Adipose tissue (tissue), 3 donors: Measurements from ENCODE around the gene IKBKG. TPM values are rescaled to one million over a fixed set of nuclear protein-coding genes. Genes with fewer than 3 reads are reported as not detected.

ENCODE experiments used
- polyA plus RNA-seq, 3 donors: library from polyadenylated mRNA; stranded (reverse); fragments of 200-250 nt; gene quantifications; one replicate each; pipeline ENCODE4 v1.2.3, GENCODE V29; 2013
- donor health status: healthy with polysubstance abuse.
- donor health status: Bipolar disorder and iron deficiency.
- donor health status: healthy.

IKBKG gene
- polyA plus RNA-seq, 3 donors: 10.6 to 29.0 (median 20.2) TPM

Other genes with a start within 250 kb of the IKBKG start
- 100 to 1,000 TPM; 118 to 552 (median 446) TPM for gene FLNA, start 173.0 kb upstream of the IKBKG start, polyA plus RNA-seq
- 100 to 1,000 TPM in 1 of 3 donors, 10 to 100 TPM in 2; 66.4 to 115 (median 90.5) TPM for gene EMD, start 168.3 kb upstream of the IKBKG start, polyA plus RNA-seq
- gene RPL10, start 149.2 kb upstream of the IKBKG start, polyA plus RNA-seq: 1,000 to 10,000 TPM; 6,483 to 8,176 (median 7,781) TPM
- gene DNASE1L1, start 138.4 kb upstream of the IKBKG start, polyA plus RNA-seq: 10 to 100 TPM in 2 of 3 donors, 1 to 10 TPM in 1; 7.5 to 26.6 (median 18.6) TPM
- 10 to 100 TPM; 22.4 to 45.8 (median 35.2) TPM for gene TAFAZZIN, start 136.1 kb upstream of the IKBKG start, polyA plus RNA-seq
- gene ATP6AP1, start 118.9 kb upstream of the IKBKG start, polyA plus RNA-seq: 10 to 100 TPM; 30.9 to 68.7 (median 45.9) TPM
- 10 to 100 TPM; 50.7 to 95.3 (median 94.8) TPM for gene GDI1, start 110.5 kb upstream of the IKBKG start, polyA plus RNA-seq
- 100 to 1,000 TPM in 2 of 3 donors, 10 to 100 TPM in 1; 52.0 to 111 (median 106) TPM for gene FAM50A, start 103.5 kb upstream of the IKBKG start, polyA plus RNA-seq
- gene PLXNA3, start 89.3 kb upstream of the IKBKG start, polyA plus RNA-seq: 10 to 100 TPM in 1 of 3 donors, 1 to 10 TPM in 2; 6.3 to 11.6 (median 9.7) TPM
- 10 to 100 TPM; 20.6 to 30.0 (median 23.1) TPM for gene LAGE3, start 68.3 kb upstream of the IKBKG start, polyA plus RNA-seq
- 10 to 100 TPM; 20.6 to 35.4 (median 24.3) TPM for gene UBL4A, start 61.0 kb upstream of the IKBKG start, polyA plus RNA-seq
- gene SLC10A3, start 57.0 kb upstream of the IKBKG start, polyA plus RNA-seq: 10 to 100 TPM; 19.4 to 26.7 (median 25.0) TPM
- 10 to 100 TPM; 48.9 to 61.5 (median 49.3) TPM for gene FAM3A, start 31.4 kb upstream of the IKBKG start, polyA plus RNA-seq
- gene G6PD, start 774 bp upstream of the IKBKG start, polyA plus RNA-seq: 10 to 100 TPM; 17.6 to 88.4 (median 33.6) TPM
- under 1 TPM in 1 of 3 donors, not detected in 2; 0.51 TPM for gene CTAG1A, start 37.5 kb downstream of the IKBKG start, polyA plus RNA-seq
- gene CTAG1B, start 71.7 kb downstream of the IKBKG start, polyA plus RNA-seq: under 1 TPM in 1 of 3 donors, not detected in 2; 0.59 TPM
- gene CTAG2, start 106.0 kb downstream of the IKBKG start, polyA plus RNA-seq: 1 to 10 TPM in 1 of 3 donors, not detected in 2; 8.5 TPM
- 1 to 10 TPM in 2 of 3 donors, under 1 TPM in 1; 0.85 to 2.9 (median 2.7) TPM for gene GAB3, start 203.5 kb downstream of the IKBKG start, polyA plus RNA-seq
- gene DKC1, start 215.2 kb downstream of the IKBKG start, polyA plus RNA-seq: 10 to 100 TPM; 21.1 to 41.8 (median 26.5) TPM